ENCODE data around the gene NLGN1. TPM values are rescaled to one million over a fixed set of nuclear protein-coding genes. Genes with fewer than 3 reads are reported as not detected.

NLGN1 gene
- total and polyA plus RNA-seq, 4 experiments from 2014 or later, result not detected

DNA sequence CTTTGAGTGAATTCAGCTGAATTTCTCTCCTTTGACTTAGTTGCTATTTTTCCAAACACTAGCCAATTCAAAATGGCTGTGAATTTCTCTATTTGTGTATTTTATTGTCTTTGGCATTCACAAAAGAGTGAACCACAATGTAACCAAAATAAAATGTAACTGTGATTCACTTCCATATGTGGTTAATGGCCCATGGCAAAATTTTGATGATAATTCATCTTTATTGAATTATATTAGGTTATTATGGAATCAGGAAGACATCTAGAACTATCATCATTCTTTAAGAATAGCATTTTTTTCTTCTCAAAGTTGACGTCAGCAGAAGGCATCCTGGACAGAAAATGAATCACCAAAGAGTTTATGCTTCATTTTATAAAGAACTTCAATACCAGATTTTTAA is 756.3 kb downstream of the NLGN1 start:
- ChIA-PET POLR2A (ENCODE audit: partially characterized antibody) (no interaction called here), CTCF (ENCODE audit: partially characterized antibody) (no interaction called here)
- H3K27me3 ChIP-seq (ENCODE audit: insufficient read depth, low read length), result no peaks in the 10 kb centered on the region

DNA sequence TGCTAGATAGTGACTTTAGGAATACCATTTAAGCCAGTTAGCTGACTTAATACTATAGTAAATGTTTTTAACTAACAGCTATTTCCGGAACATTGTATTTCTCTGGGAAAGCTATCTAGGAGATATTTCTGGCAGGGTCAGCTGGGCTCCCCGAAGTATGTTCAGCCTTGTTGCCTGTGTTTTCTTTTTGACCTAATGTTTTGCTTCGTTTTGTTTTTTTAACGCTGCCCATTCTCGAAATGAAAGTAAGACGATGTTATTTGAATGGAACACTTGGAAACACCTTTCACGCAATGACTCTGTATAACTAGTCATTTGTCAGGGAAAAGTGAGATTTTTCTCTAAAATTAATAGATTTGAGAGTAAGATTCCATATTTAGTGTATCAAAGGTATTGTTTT is 758.7 kb downstream of the NLGN1 start:
- intact Hi-C loops (cut with micrococcal nuclease), result no loop called here
- no peak overlapping the region for H3K27ac ChIP-seq (ENCODE audit: low read depth, low read length)
- Mint-ChIP-seq H3K27ac (no peak overlapping the region), H3K36me3 (no peaks in the 10 kb centered on the region), H3K4me1 (no peaks in the 10 kb centered on the region), H3K9me3 (peaks cover 0 to 3% (median 0%) of the 10 kb centered on the region in 8 donors), H3K27me3 (no peaks in the 10 kb centered on the region), H3K4me3 (no peak overlapping the region)
- H3K4me3 ChIP-seq (ENCODE audit: low read length in 2 of 2), result no peak overlapping the region
- ChIA-PET POLR2A (ENCODE audit: partially characterized antibody) (no interaction called here), CTCF (ENCODE audit: partially characterized antibody) (no interaction called here)
- H3K4me1 ChIP-seq (ENCODE audit: insufficient read depth, low read length), result no peaks in the 10 kb centered on the region
- H3K9me3 ChIP-seq (ENCODE audit: control insufficient read depth in 1 of 2, low read length in 2 of 2), result no peaks in the 10 kb centered on the region
- no peak for DNase-seq
- H3K36me3 ChIP-seq (ENCODE audit: insufficient read depth, low read length), result no peaks in the 10 kb centered on the region
- H3K27me3 ChIP-seq (ENCODE audit: insufficient read depth, low read length), result no peaks in the 10 kb centered on the region

More for the DNA sequence above, 756.3 kb downstream of the NLGN1 start:
- Histone ChIP-seq H3K4me3 (ENCODE audit: low read length in 2 of 2) (no peak overlapping the region), H3K9me3 (ENCODE audit: control insufficient read depth in 1 of 2, low read length in 2 of 2) (no peaks in the 10 kb centered on the region), H3K4me1 (ENCODE audit: insufficient read depth, low read length) (no peaks in the 10 kb centered on the region), H3K27ac (ENCODE audit: low read depth, low read length) (no peak overlapping the region), H3K36me3 (ENCODE audit: insufficient read depth, low read length) (no peaks in the 10 kb centered on the region)
- intact Hi-C loops (cut with micrococcal nuclease), result no loop called here
- peaks cover 0 to 3% (median under 1%) of the 10 kb centered on the region in 8 donors for H3K9me3 Mint-ChIP-seq
- no peaks in the 10 kb centered on the region for H3K4me1 Mint-ChIP-seq
- H3K36me3 Mint-ChIP-seq, result no peaks in the 10 kb centered on the region
- no peak overlapping the region for H3K4me3 Mint-ChIP-seq
- DNase-seq, result no peak
- H3K27ac Mint-ChIP-seq, result no peak overlapping the region
- H3K27me3 Mint-ChIP-seq, result no peaks in the 10 kb centered on the region

DNA sequence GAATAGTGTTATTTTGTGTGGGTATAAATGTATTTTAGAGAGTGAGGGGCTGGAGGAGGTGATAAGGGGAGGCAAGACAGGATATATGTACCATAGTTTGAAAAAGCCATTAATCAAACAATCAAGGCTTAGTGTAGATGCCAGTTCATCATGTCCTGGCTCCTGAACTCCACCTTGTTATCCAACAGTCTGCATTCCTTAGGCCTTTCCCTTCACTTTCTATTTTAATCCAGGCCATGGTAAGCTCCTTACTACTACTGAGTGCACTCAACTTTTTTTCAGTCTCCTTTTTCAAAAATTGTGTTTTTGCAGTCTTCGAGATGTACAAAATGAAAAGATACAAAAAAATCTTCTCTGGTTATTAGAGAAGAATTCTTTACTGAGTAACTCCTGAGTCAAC is 761.1 kb downstream of the NLGN1 start:
- H3K27me3 Mint-ChIP-seq, result no peaks in the 10 kb centered on the region
- DNase-seq, result no peak
- ChIA-PET POLR2A (ENCODE audit: partially characterized antibody) (no interaction called here), CTCF (ENCODE audit: partially characterized antibody) (no interaction called here)
- Histone ChIP-seq H3K4me1 (ENCODE audit: insufficient read depth, low read length) (no peaks in the 10 kb centered on the region), H3K27me3 (ENCODE audit: insufficient read depth, low read length) (no peaks in the 10 kb centered on the region), H3K4me3 (ENCODE audit: low read length in 2 of 2) (no peak overlapping the region), H3K36me3 (ENCODE audit: insufficient read depth, low read length) (no peaks in the 10 kb centered on the region), H3K27ac (ENCODE audit: low read depth, low read length) (no peak overlapping the region), H3K9me3 (ENCODE audit: control insufficient read depth in 1 of 2, low read length in 2 of 2) (no peaks in the 10 kb centered on the region)
- H3K4me1 Mint-ChIP-seq, result no peaks in the 10 kb centered on the region
- intact Hi-C loops (cut with micrococcal nuclease), result no loop called here
- peaks cover 0 to 14% (median 3%) of the 10 kb centered on the region in 8 donors for H3K9me3 Mint-ChIP-seq
- H3K4me3 Mint-ChIP-seq, result no peak overlapping the region
- no peaks in the 10 kb centered on the region for H3K36me3 Mint-ChIP-seq
- H3K27ac Mint-ChIP-seq, result no peak overlapping the region

DNA sequence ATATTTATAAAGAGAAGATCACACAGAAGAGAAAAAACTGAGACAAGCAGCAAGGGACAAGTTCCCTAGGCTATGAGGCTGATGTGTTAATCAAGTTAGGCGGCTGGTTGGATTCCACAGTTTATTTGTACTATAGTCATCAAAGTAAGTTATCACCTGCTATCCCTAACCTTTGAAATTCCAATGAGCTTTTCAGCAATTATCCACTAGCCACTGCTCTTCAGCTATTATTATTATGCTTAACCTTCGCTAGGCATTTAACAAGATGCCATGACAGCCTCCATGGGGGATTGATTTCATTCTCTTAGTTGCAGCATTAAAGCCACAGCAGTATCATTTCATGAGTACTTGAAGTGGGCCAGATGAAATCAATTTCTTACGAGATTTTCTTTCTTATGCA is 762.1 kb downstream of the NLGN1 start:
- H3K36me3 ChIP-seq (ENCODE audit: insufficient read depth, low read length), result no peaks in the 10 kb centered on the region
- no peaks in the 10 kb centered on the region for H3K27me3 ChIP-seq (ENCODE audit: insufficient read depth, low read length)
- H3K27ac Mint-ChIP-seq, result no peak overlapping the region
- no peaks in the 10 kb centered on the region for H3K27me3 Mint-ChIP-seq
- H3K4me3 ChIP-seq (ENCODE audit: low read length in 2 of 2), result no peak overlapping the region
- H3K4me1 ChIP-seq (ENCODE audit: insufficient read depth, low read length), result no peaks in the 10 kb centered on the region
- H3K4me3 Mint-ChIP-seq, result no peak overlapping the region
- H3K9me3 Mint-ChIP-seq, result peaks cover 0 to 21% (median 3%) of the 10 kb centered on the region in 8 donors
- POLR2A ChIA-PET (ENCODE audit: partially characterized antibody), result no interaction called here
- CTCF ChIA-PET (ENCODE audit: partially characterized antibody), result no interaction called here
- no peaks in the 10 kb centered on the region for H3K9me3 ChIP-seq (ENCODE audit: control insufficient read depth in 1 of 2, low read length in 2 of 2)
- no peak for DNase-seq
- H3K4me1 Mint-ChIP-seq, result no peaks in the 10 kb centered on the region
- intact Hi-C loops (cut with micrococcal nuclease), result no loop called here
- no peak overlapping the region for H3K27ac ChIP-seq (ENCODE audit: low read depth, low read length)
- H3K36me3 Mint-ChIP-seq, result no peaks in the 10 kb centered on the region

DNA sequence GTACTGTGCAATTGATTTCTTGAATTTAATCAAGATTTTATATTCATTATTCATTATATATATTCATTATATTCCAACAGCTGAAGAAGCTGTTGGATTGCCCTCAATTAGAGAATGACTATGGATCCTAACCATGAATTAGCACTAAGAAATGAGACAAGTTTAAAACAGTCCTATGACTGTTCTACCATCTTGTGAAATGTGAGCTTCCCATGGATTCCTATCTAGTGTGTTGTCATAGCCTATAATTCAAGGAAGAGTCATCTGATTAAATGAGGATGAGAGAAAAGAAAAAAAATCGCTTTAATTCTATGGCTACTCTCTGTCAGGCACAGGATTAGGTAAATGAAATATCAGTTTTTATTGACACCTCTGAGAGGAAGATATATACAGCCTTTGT is 765.0 kb downstream of the NLGN1 start:
- Mint-ChIP-seq H3K4me1 (no peaks in the 10 kb centered on the region), H3K27ac (no peak overlapping the region), H3K27me3 (no peaks in the 10 kb centered on the region), H3K36me3 (no peaks in the 10 kb centered on the region), H3K9me3 (peaks cover 0 to 33% (median 10%) of the 10 kb centered on the region in 8 donors), H3K4me3 (no peak overlapping the region)
- intact Hi-C loops (cut with micrococcal nuclease), result no loop called here
- Histone ChIP-seq H3K27me3 (ENCODE audit: insufficient read depth, low read length) (no peaks in the 10 kb centered on the region), H3K4me1 (ENCODE audit: insufficient read depth, low read length) (no peaks in the 10 kb centered on the region), H3K36me3 (ENCODE audit: insufficient read depth, low read length) (no peaks in the 10 kb centered on the region), H3K27ac (ENCODE audit: low read depth, low read length) (no peak overlapping the region), H3K4me3 (ENCODE audit: low read length in 2 of 2) (no peak overlapping the region), H3K9me3 (ENCODE audit: control insufficient read depth in 1 of 2, low read length in 2 of 2) (no peaks in the 10 kb centered on the region)
- POLR2A ChIA-PET (ENCODE audit: partially characterized antibody), result no interaction called here
- DNase-seq, result no peak
- CTCF ChIA-PET (ENCODE audit: partially characterized antibody), result no interaction called here

DNA sequence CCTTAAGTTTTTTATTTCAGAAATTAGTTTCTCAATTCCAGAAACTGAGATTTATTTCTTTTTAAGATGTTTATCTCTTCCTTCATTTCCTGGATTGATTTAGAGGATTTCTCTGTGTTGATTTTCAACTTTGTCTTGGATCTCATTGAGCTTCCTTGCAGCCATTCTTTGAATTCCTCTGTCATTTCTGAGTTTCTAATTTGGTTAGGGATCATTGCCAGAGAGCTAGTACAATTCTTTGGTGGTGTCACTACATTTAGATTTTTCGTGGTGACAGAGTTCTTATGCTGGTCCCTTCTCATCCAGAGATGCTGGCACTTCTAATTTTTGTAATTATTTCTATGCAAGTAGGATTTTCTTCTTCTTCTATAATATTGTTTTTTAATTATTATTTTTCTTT is 770.5 kb downstream of the NLGN1 start:
- POLR2A ChIA-PET (ENCODE audit: partially characterized antibody), result no interaction called here
- CTCF ChIA-PET (ENCODE audit: partially characterized antibody), result no interaction called here
- no peak for DNase-seq
- Histone ChIP-seq H3K27me3 (ENCODE audit: insufficient read depth, low read length) (no peaks in the 10 kb centered on the region), H3K9me3 (ENCODE audit: control insufficient read depth in 1 of 2, low read length in 2 of 2) (peaks cover 0 to 6% of the 10 kb centered on the region in 2 donors), H3K27ac (ENCODE audit: low read depth, low read length) (no peak overlapping the region), H3K4me3 (ENCODE audit: low read length in 2 of 2) (no peak overlapping the region), H3K36me3 (ENCODE audit: insufficient read depth, low read length) (no peaks in the 10 kb centered on the region), H3K4me1 (ENCODE audit: insufficient read depth, low read length) (no peaks in the 10 kb centered on the region)
- Mint-ChIP-seq H3K27me3 (no peaks in the 10 kb centered on the region), H3K27ac (no peak overlapping the region), H3K9me3 (peaks cover 4 to 23% (median 9%) of the 10 kb centered on the region in 8 donors), H3K36me3 (no peaks in the 10 kb centered on the region), H3K4me3 (no peak overlapping the region), H3K4me1 (no peaks in the 10 kb centered on the region)
- intact Hi-C loops (cut with micrococcal nuclease), result no loop called here

DNA sequence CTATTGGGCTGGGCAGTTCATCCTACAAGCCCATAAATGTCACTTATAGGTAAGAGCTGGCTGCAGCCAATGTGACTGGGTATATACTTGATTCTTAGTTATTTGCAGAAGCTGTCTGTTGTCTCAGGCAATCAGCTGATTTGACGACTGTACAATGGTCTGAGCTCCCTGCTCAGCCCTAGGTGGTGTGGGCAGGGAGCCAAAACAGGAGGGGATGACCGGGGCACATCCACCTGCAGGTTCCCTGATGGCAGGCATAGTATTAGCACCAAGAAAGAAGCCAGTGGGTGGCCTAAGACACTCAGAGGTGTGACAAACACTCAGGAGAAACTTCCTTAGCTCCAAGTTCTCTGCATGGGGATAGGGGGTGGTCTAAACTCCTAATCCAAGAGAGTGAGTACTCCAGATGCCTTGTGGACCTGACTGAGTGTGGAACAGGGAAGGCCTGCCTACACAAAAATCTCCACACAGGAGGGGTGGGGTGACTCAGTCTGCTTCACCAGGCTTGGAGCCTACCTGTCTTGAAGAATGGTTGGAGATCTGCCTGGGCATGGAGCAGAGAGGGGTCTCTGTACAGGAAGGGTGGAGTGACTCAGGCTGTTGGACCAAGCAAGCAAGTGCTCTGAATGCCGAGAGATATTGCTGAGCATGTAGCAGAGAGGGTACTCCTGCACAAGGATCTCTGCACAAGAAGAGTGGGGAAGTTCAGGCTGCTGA is 771.2 kb downstream of the NLGN1 start:
- no peaks in the 10 kb centered on the region for H3K27me3 Mint-ChIP-seq
- peaks cover 4 to 19% (median 9%) of the 10 kb centered on the region in 8 donors for H3K9me3 Mint-ChIP-seq
- ChIA-PET CTCF (ENCODE audit: partially characterized antibody) (no interaction called here), POLR2A (ENCODE audit: partially characterized antibody) (no interaction called here)
- Histone ChIP-seq H3K27me3 (ENCODE audit: insufficient read depth, low read length) (no peaks in the 10 kb centered on the region), H3K27ac (ENCODE audit: low read depth, low read length) (no peak overlapping the region), H3K4me3 (ENCODE audit: low read length in 2 of 2) (no peak overlapping the region), H3K36me3 (ENCODE audit: insufficient read depth, low read length) (no peaks in the 10 kb centered on the region), H3K9me3 (ENCODE audit: control insufficient read depth in 1 of 2, low read length in 2 of 2) (peaks cover 0 to 6% of the 10 kb centered on the region in 2 donors), H3K4me1 (ENCODE audit: insufficient read depth, low read length) (no peaks in the 10 kb centered on the region)
- no peaks in the 10 kb centered on the region for H3K36me3 Mint-ChIP-seq
- DNase-seq, result no peak
- no peaks in the 10 kb centered on the region for H3K4me1 Mint-ChIP-seq
- H3K4me3 Mint-ChIP-seq, result no peak overlapping the region
- H3K27ac Mint-ChIP-seq, result no peak overlapping the region
- intact Hi-C loops (cut with micrococcal nuclease), result no loop called here

DNA sequence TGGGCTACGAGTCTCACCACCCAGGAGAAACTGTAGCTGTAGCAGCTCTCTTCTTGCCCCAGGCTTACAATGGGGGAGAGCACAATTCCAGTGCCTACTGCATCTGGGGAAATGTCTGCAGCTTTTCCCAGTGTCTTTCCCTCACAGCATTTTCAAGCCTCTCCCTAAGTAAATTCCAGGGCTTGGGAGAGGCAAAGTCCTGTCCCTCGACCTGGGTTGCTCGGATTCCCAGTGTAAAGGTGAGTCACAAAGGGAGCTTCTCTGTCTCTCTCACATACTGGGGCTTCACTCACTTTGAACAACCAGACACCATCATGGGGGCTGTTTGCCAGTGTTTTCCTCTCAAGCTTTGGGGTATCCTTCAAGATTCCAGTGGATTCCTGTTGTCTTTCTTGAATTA is 772.2 kb downstream of the NLGN1 start:
- Histone ChIP-seq H3K4me3 (ENCODE audit: low read length in 2 of 2) (no peak overlapping the region), H3K9me3 (ENCODE audit: control insufficient read depth in 1 of 2, low read length in 2 of 2) (peaks cover 0 to 6% of the 10 kb centered on the region in 2 donors), H3K27ac (ENCODE audit: low read depth, low read length) (no peak overlapping the region), H3K4me1 (ENCODE audit: insufficient read depth, low read length) (no peaks in the 10 kb centered on the region), H3K36me3 (ENCODE audit: insufficient read depth, low read length) (no peaks in the 10 kb centered on the region), H3K27me3 (ENCODE audit: insufficient read depth, low read length) (no peaks in the 10 kb centered on the region)
- DNase-seq, result no peak
- H3K27me3 Mint-ChIP-seq, result no peaks in the 10 kb centered on the region
- ChIA-PET POLR2A (ENCODE audit: partially characterized antibody) (no interaction called here), CTCF (ENCODE audit: partially characterized antibody) (no interaction called here)
- H3K36me3 Mint-ChIP-seq, result no peaks in the 10 kb centered on the region
- peaks cover 1 to 13% (median 8%) of the 10 kb centered on the region in 8 donors for H3K9me3 Mint-ChIP-seq
- H3K27ac Mint-ChIP-seq, result no peak overlapping the region
- H3K4me3 Mint-ChIP-seq, result no peak overlapping the region
- H3K4me1 Mint-ChIP-seq, result no peaks in the 10 kb centered on the region
- intact Hi-C loops (cut with micrococcal nuclease), result no loop called here
